IPS DF 4.7 (cell line): ENCODE results near the gene NUP153.

ENCODE experiments used
- DNase-seq: peaks from one replicate; pipeline ENCODE4 v3.0.0-alpha.2; 2013; ENCODE audit warnings: low spot score; ENCODE audit errors: extremely low read depth

The NUP153 gene

DNA sequence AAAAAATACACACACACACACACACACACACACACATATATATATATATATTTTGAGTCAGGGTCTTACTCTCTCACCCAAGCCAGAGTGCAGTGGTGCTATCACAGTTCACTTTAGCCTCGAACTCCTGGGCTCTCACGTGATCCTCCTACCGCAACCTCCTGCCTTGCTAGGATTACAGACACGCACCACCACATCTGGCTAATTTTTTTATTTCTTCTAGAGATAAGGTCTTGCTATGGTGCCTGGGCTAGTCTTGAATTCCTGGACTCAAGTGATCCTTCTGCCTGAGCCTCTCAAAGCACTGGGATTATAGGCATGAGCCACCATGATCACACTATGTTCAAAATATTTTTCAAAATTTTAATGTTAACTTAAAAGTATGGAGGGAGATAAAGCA, 43.5 kb downstream of the NUP153 start:
- no peak for DNase-seq

GRCh38 chr6:17662585-17662984, 44.1 kb downstream of the NUP153 start:
- DNase-seq = no peak

GRCh38 chr6:17656644-17657043, 50.1 kb downstream of the NUP153 start:
- DNase-seq = no peak

- DNase-seq = no peak
Measured at GRCh38 chr6:17656092-17656491, 50.6 kb downstream of the NUP153 start.

DNA sequence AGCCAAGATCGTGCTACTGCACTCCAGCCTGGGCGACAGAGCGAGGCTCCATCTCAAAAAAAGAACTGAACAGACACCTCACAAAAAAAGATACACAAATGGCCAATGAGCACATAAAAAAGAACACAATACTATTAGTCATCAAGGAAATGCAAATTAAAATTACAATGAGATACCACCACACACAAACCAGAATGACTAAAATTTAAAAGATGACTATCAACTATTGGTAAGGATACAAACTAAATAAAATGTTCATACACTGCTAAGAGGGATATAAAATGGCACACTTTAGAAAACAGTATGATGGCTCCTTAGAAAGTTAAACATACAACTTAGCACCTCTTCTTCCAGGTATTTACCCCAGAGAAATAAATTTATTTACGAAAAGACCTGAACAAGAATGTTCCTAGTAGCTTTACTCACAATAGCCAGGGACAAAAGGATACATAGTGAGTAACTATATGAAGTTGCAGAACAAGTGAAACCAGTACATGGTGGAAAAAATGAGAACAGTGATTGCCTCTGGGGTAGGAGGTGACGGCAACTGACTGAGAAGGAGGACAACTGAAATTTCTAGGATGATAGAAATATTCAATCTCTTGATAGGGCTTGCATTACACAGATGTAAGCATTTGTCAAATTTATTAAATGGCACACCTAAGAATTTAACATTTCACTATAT, 53.4 kb downstream of the NUP153 start:
- no peak for DNase-seq

DNA sequence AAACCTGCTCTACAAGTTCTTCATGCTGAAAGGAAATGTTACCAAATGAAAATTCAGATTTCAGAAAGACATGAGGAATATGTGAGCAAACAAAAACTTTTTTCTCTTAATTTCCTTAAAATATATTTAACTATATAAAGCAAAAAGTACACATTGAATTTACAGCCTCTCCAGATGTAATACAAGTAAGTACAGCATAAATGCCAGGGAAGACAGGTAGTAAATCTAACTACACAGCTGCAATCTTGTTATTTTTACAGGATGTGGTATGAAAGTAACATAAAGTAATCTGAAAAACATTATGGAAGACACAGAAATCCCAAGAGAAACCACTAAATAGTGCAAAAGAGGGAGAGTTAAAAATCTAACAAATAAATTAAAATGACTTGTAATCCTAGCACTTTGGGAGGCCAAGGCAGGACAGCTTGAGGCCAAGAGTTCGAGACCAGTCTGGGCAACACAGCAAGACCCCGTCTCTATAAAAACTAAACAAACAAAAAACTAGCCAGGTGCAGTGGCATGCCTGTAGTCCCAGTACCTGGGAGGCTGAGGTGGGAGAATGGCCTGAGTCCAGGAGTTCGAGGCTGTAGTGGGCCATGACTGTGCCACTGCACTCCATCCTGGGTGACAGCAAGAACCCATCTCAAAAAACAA, 55.9 kb downstream of the NUP153 start:
- no peak for DNase-seq

- DNase-seq = no peak
Measured at GRCh38 chr6:17648745-17649144, 58.0 kb downstream of the NUP153 start.

DNA sequence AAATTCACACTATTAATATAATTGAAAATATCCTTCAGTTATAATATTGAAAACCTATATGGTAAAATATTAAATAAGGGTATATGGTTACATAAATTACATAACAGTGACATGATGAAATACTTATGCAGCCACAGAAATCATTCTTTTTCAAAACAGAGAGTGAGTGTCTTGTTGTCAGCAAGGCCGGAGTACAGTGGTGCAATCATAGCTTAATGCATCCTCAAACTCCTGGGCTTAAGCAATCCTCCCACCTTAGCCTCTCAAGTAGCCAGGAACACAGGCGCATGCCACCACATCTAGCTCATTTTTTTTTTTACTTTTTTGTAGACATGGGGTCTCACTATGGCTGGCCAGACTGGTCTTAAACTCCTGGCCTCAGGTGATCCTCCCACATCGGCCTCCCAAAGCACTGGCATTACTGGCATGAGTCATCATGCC, 66.2 kb downstream of the NUP153 start:
- DNase-seq = no peak

DNA sequence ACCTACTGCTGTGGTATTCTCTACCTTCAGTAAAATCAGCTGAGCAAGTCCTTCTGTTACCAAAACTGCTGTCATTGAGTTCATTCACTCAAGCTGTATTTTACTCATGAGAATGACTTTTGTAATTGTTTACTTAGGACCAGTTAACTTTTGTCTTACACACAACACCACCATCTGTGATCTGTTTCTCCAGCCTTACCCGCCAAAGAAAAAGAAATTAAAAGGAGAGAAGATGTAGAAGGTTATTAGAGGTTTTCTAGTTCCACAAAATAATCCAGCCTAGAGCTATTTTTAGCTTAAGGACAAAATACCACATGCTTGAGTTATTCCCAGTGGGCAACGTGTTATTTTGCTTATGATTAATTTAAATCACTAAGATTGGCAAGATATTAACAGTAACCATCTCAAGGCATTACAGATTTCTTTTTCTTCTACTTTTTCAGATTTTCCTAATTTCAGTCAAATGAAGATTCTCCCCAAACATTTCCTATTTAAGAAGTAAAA, 68.5 kb downstream of the NUP153 start:
- DNase-seq = no peak

GRCh38 chr6:17635568-17635967, 71.2 kb downstream of the NUP153 start:
- DNase-seq = no peak

GRCh38 chr6:17633465-17634188, 73.1 kb downstream of the NUP153 start:
- no peak for DNase-seq

- DNase-seq = no peak
Measured at GRCh38 chr6:17632934-17633333, 73.8 kb downstream of the NUP153 start.

DNA sequence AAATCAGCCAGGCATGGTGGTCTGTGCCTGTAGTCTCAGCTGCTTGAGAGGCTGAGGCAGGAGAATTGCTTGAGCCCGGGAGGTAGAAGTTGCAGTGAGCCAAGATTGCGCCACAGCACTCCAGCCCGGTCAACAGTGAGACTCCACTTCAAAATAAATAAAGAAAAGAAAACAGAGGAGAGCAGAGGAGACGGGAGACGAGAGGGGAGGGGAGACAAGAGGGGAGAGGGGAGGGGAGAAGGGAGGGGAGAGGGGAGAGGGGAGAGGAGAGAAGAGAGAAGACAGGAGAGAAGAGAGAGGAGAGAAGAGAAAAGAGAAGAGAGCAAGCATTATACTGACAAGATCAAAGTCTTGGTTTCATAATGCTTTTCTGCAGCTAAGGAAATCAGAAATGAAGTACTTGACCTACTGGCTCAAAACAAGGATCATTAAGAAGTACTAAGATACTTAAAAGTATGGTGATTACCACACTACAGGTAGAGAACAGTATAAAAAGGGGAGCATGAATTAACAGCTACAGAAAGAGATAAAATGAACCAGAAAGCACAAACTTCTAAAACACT, 76.1 kb downstream of the NUP153 start:
- DNase-seq = no peak

DNA sequence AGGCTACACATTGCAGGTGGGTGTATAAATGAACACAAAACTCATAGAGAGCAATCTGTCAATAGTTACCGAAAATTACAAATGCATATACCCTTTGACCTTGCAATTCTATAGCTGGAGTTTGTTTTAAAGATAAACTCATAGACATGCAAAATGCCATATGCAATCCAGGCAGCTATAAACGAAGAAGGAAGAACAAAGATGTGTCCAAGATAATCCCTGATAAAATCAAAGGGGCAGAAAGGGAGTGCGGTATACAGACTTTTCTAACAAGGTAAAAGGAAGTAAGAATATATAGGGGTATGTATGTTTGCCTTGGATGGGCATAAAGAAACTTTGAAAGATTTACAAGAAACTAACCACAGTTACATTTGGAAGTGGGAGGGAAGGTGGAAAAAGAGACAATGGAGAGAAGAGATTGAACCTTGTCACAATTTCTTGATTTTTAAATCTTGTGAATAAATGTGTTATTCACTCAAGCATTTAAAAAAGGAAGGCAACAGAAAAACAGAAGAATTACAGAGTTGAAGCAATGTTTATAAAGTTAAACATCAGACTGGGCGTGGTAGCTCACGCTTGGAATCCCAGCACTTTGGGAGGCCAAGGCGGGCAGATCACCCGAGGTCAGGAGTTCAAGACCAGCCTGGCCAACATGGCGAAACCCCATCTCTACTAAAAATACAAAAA, 76.8 kb downstream of the NUP153 start:
- no peak for DNase-seq

GRCh38 chr6:17628873-17629272, 77.9 kb downstream of the NUP153 start:
- no peak for DNase-seq

- no peak for DNase-seq
Measured at GRCh38 chr6:17624396-17624795, 82.3 kb downstream of the NUP153 start.

- no peak for DNase-seq
Measured at GRCh38 chr6:17622144-17622543, 84.6 kb downstream of the NUP153 start.

DNA sequence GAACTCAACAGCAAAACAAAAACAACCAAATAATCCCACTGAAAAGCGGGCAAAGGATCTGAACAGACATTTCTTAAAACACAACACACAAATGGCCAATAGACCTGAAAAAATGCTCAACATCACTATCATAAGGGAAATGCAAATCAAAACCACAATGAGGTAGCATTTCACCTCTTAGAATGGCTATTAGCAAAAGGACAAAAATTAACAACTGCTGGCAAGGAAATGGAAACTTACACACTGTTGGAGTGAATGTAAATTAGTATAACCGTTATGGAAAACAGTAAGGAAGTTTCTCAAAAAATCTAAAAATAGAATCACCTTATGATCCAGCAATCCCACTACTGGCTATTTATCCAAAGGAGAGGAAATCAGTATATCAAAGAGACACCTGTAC, 85.7 kb downstream of the NUP153 start:
- DNase-seq = no peak

- DNase-seq = no peak
Measured at GRCh38 chr6:17615794-17616193, 90.9 kb downstream of the NUP153 start.

- DNase-seq = no peak
Measured at GRCh38 chr6:17612048-17612447, 94.7 kb downstream of the NUP153 start.

GRCh38 chr6:17610835-17611234, 95.9 kb downstream of the NUP153 start:
- no peak for DNase-seq
